ENCODE results near the gene DUSP16. TPM values are rescaled to one million over a fixed set of nuclear protein-coding genes. Genes with fewer than 3 reads are reported as not detected.

Gene DUSP16
- total RNA-seq, 1 experiment from 2014 or later = 4.4 TPM

- intact Hi-C loops (cut with micrococcal nuclease) = loop anchor here (10.0 kb wide), 1 partner anchor 117 kb away; the partner anchor contains the start of gene DUSP16
- ChIA-PET CTCF (interaction anchor here (0.6 kb wide), 1 partner anchor 90 kb away, joined by 3 read pairs; no protein-coding TSS in a partner anchor), POLR2A (ENCODE audit: unreplicated experiment) (no interaction called here)
- no peaks in the 10 kb centered on the region for H3K9me3 ChIP-seq (ENCODE audit: low read length)
- H3K27me3 ChIP-seq (ENCODE audit: low read length) = no peaks in the 10 kb centered on the region
- H4K20me1 ChIP-seq (ENCODE audit: low read length) = no peaks in the 10 kb centered on the region
- H3K4me2 ChIP-seq (ENCODE audit: low read length) = no peak overlapping the region
- H3F3A ChIP-seq (ENCODE audit: low read length, unreplicated experiment) = no peaks in the 10 kb centered on the region
- BruUV-seq (replicated peaks) = no TSS peak
- no peak overlapping the region for H3K27ac ChIP-seq (ENCODE audit: low read length)
- no peaks in the 10 kb centered on the region for H3K79me2 ChIP-seq (ENCODE audit: low read length)
- H3K4me1 ChIP-seq (ENCODE audit: insufficient read depth, low read length) = peaks cover 23% of the 10 kb centered on the region
- H3K9me2 ChIP-seq (replicated peaks; ENCODE audit: low read length) = no peaks in the 10 kb centered on the region
- DNase-seq = no peak
- ATAC-seq = no peak
- H3K9ac ChIP-seq (ENCODE audit: low read length) = no peak overlapping the region
- no peak for TF ChIP-seq EZH2phosphoT487 (IDR thresholded peaks at IDR 0.05; ENCODE audit: borderline replicate concordance, low read length)
- no peak for TF ChIP-seq CTCF (conservative IDR thresholded peaks at IDR 0.05; ENCODE audit: low read depth, low read length)
- TF ChIP-seq EZH2 (IDR thresholded peaks at IDR 0.05; ENCODE audit: low read length, unreplicated experiment) = no peak
- no peak overlapping the region for H2AFZ ChIP-seq (ENCODE audit: low read length)
- no peak overlapping the region for H3K4me3 ChIP-seq (ENCODE audit: low read length)
- H3K36me3 ChIP-seq (ENCODE audit: low read depth, low read length) = no peaks in the 10 kb centered on the region
Measured at GRCh38 chr12:12447837-12448236, 114.8 kb downstream of the DUSP16 start.

- Histone ChIP-seq H3K9ac (ENCODE audit: low read length) (no peak overlapping the region), H3K4me2 (ENCODE audit: low read length) (no peak overlapping the region), H3K9me3 (ENCODE audit: low read length) (no peaks in the 10 kb centered on the region), H3K4me3 (ENCODE audit: low read length) (no peak overlapping the region), H3K4me1 (ENCODE audit: insufficient read depth, low read length) (peaks cover 29% of the 10 kb centered on the region), H3K27me3 (ENCODE audit: low read length) (no peaks in the 10 kb centered on the region), H3F3A (ENCODE audit: low read length, unreplicated experiment) (no peaks in the 10 kb centered on the region), H2AFZ (ENCODE audit: low read length) (no peak overlapping the region), H3K79me2 (ENCODE audit: low read length) (no peaks in the 10 kb centered on the region), H3K27ac (ENCODE audit: low read length) (no peak overlapping the region), H3K36me3 (ENCODE audit: low read depth, low read length) (no peaks in the 10 kb centered on the region), H4K20me1 (ENCODE audit: low read length) (no peaks in the 10 kb centered on the region), H3K9me2 (replicated peaks; ENCODE audit: low read length) (no peaks in the 10 kb centered on the region)
- no peak for ATAC-seq
- no peak for TF ChIP-seq EZH2phosphoT487 (IDR thresholded peaks at IDR 0.05; ENCODE audit: borderline replicate concordance, low read length)
- TF ChIP-seq CTCF (conservative IDR thresholded peaks at IDR 0.05; ENCODE audit: low read depth, low read length) = no peak
- no peak for TF ChIP-seq EZH2 (IDR thresholded peaks at IDR 0.05; ENCODE audit: low read length, unreplicated experiment)
- no peak for DNase-seq
- BruUV-seq (replicated peaks) = no TSS peak
- ChIA-PET POLR2A (ENCODE audit: unreplicated experiment) (no interaction called here), CTCF (no interaction called here)
- intact Hi-C loops (cut with micrococcal nuclease) = loop anchor here (10.0 kb wide), 1 partner anchor 118 kb away; the partner anchor contains the start of gene DUSP16
Measured at GRCh38 chr12:12447236-12447635, 115.4 kb downstream of the DUSP16 start.

GRCh38 chr12:12446786-12447185, 115.9 kb downstream of the DUSP16 start:
- no peaks in the 10 kb centered on the region for H3K36me3 ChIP-seq (ENCODE audit: low read depth, low read length)
- no peak for TF ChIP-seq EZH2 (IDR thresholded peaks at IDR 0.05; ENCODE audit: low read length, unreplicated experiment)
- TF ChIP-seq EZH2phosphoT487 (IDR thresholded peaks at IDR 0.05; ENCODE audit: borderline replicate concordance, low read length) = no peak
- TF ChIP-seq CTCF (conservative IDR thresholded peaks at IDR 0.05; ENCODE audit: low read depth, low read length) = no peak
- peaks cover 34% of the 10 kb centered on the region for H3K4me1 ChIP-seq (ENCODE audit: insufficient read depth, low read length)
- H3K9me3 ChIP-seq (ENCODE audit: low read length) = no peaks in the 10 kb centered on the region
- ChIA-PET POLR2A (ENCODE audit: unreplicated experiment) (no interaction called here), CTCF (no interaction called here)
- ATAC-seq (no peak), DNase-seq (no peak)
- no peaks in the 10 kb centered on the region for H3K79me2 ChIP-seq (ENCODE audit: low read length)
- no peak overlapping the region for H3K27ac ChIP-seq (ENCODE audit: low read length)
- no TSS peak for BruUV-seq (replicated peaks)
- no peaks in the 10 kb centered on the region for H3F3A ChIP-seq (ENCODE audit: low read length, unreplicated experiment)
- H4K20me1 ChIP-seq (ENCODE audit: low read length) = no peaks in the 10 kb centered on the region
- no peak overlapping the region for H3K4me2 ChIP-seq (ENCODE audit: low read length)
- no peak overlapping the region for H2AFZ ChIP-seq (ENCODE audit: low read length)
- intact Hi-C loops (cut with micrococcal nuclease) = loop anchor here (10.0 kb wide), 1 partner anchor 118 kb away; the partner anchor contains the start of gene DUSP16
- no peak overlapping the region for H3K4me3 ChIP-seq (ENCODE audit: low read length)
- no peaks in the 10 kb centered on the region for H3K27me3 ChIP-seq (ENCODE audit: low read length)
- no peak overlapping the region for H3K9ac ChIP-seq (ENCODE audit: low read length)
- no peaks in the 10 kb centered on the region for H3K9me2 ChIP-seq (replicated peaks; ENCODE audit: low read length)

All from PC-3 (cell line).